Testis (tissue), 5 donors: ENCODE data around the gene ZNF823. TPM values are rescaled to one million over a fixed set of nuclear protein-coding genes. Genes with fewer than 3 reads are reported as not detected.

Experiments used
- DNase-seq: peaks from one replicate; pipeline ENCODE4 v3.0.0-alpha.2; 2019
- H3K27ac ChIP-seq, 2 donors: fragments of 200-600 bp; sonication (generic); one replicate each; pipeline ENCODE4 v1.5.1; 2019
- H3K27me3 ChIP-seq: fragments of 200-600 bp; sonication (generic); one replicate; pipeline ENCODE4 v1.5.1; 2019
- H3K36me3 ChIP-seq: fragments of 200-600 bp; sonication (generic); one replicate; pipeline ENCODE4 v1.5.1; 2017; ENCODE audit warnings: low read depth; ENCODE audit errors: missing control alignments
- H3K4me1 ChIP-seq: fragments of 200-600 bp; sonication (generic); one replicate; pipeline ENCODE4 v1.5.1; 2019
- H3K4me3 ChIP-seq, 2 donors: fragments of 200-600 bp; sonication (generic); one replicate each; pipeline ENCODE4 v1.5.1; 2017 to 2019
- H3K9me3 ChIP-seq: fragments of 200-600 bp; sonication (generic); one replicate; pipeline ENCODE4 v1.5.1; 2017
- POLR2A ChIP-seq: fragments of 450-650 bp; IDR thresholded peaks from one replicate; pipeline ENCODE4 v1.6.1; 2017; ENCODE audit warnings: antibody characterized with exemption, mild to moderate bottlenecking, moderate library complexity
- WGBS, 2 donors: methylation state at CpG; one replicate each; pipeline ENCODE4 v1.1.5; 2018; 5-methylcytosine and 5-hydroxymethylcytosine counted together
- intact Hi-C: fragments of 100-400 bp; cut with DNase I; formaldehyde crosslinking; loops from one replicate; pipeline ENCODE4 v1.15.1; 2023; ENCODE audit warnings: low total_unique reads
- long read RNA-seq, 2 donors: transcript quantifications; one replicate each; lab custom pipeline, GENCODE V29; 2026
- polyA plus RNA-seq: library from polyadenylated mRNA; stranded (reverse); fragments of 350-450 nt; fragmentation: Illumina TruSeq; extraction: RNeasy Lipid Tissue Mini Kit (QIAGEN cat#74804); gene quantifications from one replicate; pipeline ENCODE4 v1.2.3, GENCODE V29; 2014; ENCODE audit warnings: low read depth, low replicate concordance; ENCODE audit not compliant: insufficient read depth
- total RNA-seq, 2 donors: library from RNA; depleted of rRNA; stranded (reverse); fragments of >200 nt; gene quantifications; one replicate each; pipeline ENCODE4 v1.2.3, GENCODE V29; 2016
- TF ChIP-seq, protein P1 (sequence below), 3 experiments: fragments of 450-650 bp in 2 of 3; fragments of 200-600 bp in 1 of 3; sonication (generic) in 1 of 3; IDR thresholded peaks; one replicate each; pipeline ENCODE4 v1.5.1; 2016 to 2019; ENCODE audit warnings: antibody characterized with exemption in 3 of 3, mild to moderate bottlenecking in 2 of 3, moderate library complexity in 1 of 3

ZNF823 gene
- 1 to 10 TPM; 2.1 to 5.2 TPM for total RNA-seq
- polyA plus RNA-seq: 1.6 TPM
- long read RNA-seq, donor 1, partial matches to known transcripts: 11 of 13 reads
- long read RNA-seq, donor 1, other reads (novel, unspliced or antisense): 0 of 13 reads
- long read RNA-seq, donor 2, partial matches to known transcripts: 0 of 4 reads
- long read RNA-seq, donor 2, other reads (novel, unspliced or antisense): 0 of 4 reads

DNA sequence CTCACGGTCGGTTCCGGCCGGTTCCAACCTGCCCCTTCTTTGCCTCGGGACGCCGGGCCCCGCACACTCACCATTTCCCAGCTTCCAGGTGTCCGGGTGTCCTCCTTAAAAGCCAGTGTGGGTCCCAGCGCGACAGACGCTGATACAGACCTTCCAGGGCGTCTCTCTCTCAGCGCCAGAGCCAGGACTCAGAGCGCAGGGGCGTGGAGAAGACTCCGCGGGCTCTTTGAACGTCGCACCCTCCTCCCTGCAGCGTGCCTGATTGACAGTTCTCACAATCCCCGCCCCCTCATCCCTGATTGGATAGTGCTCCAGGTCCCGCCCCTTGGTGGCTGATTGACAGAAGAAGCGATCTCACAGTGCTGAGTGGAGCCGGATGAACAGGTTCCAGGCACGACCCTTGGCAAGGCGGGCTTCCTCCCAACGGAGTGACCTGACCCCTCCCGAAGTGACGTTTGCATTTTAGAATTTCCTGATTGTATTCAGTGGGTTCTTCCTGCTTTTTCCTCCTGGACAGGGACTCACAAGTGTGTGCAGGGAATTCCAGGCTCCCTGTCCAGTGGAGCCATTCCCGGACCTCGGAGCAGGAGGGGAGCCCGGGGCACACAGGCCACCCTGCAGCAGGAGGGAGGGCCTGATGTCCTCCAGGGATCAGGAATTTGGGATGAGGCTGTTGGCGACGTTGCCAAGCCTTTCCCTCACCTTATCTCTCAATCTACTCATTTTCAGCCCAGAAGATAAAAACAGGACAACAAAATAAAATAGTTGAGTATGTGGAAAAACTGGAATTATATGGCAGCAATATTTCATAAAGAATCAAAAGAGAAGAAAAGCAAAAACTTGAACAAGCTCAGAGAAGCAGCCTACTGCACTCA lies at the start of gene ZNF823:
TSS of gene ZNF823 (minus strand) at position 201 of the 875 bp plus-strand sequence. CDS start at position 74, 127 bp downstream.
- H3K27ac ChIP-seq: peak within 1 kb of the TSS; percentile 43 to 83

DNA sequence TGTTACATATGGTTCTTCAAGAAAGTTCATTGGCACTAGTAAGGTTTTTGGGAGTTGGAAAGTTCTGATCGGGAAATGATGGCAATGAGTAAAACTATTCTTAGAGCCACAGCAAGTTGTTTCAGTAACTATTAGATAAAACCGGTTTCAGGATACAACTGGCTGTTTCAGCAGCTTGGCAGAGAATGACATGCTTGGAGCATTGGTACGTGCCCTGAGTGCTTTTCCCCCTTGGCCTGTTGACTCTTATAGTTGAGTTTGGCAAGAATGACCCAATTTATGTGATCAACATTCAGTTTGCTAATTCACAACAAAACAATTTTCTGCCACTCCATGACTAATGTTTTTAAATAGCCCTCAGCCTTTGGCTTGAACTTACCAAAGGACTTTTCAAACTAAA lies 48.8 kb upstream of the ZNF823 start:
- Histone ChIP-seq H3K36me3 (no peaks in the 10 kb centered on the region), H3K4me1 (no peaks in the 10 kb centered on the region), H3K9me3 (no peaks in the 10 kb centered on the region), H3K4me3 (no peak overlapping the region), H3K27ac (no peak overlapping the region), H3K27me3 (no peaks in the 10 kb centered on the region)
- WGBS, 2 donors: 80 to 84% methylated on average over 3 of the region's 3 CpGs
- intact Hi-C loops: no loop called here
- TF ChIP-seq, protein P1, sequence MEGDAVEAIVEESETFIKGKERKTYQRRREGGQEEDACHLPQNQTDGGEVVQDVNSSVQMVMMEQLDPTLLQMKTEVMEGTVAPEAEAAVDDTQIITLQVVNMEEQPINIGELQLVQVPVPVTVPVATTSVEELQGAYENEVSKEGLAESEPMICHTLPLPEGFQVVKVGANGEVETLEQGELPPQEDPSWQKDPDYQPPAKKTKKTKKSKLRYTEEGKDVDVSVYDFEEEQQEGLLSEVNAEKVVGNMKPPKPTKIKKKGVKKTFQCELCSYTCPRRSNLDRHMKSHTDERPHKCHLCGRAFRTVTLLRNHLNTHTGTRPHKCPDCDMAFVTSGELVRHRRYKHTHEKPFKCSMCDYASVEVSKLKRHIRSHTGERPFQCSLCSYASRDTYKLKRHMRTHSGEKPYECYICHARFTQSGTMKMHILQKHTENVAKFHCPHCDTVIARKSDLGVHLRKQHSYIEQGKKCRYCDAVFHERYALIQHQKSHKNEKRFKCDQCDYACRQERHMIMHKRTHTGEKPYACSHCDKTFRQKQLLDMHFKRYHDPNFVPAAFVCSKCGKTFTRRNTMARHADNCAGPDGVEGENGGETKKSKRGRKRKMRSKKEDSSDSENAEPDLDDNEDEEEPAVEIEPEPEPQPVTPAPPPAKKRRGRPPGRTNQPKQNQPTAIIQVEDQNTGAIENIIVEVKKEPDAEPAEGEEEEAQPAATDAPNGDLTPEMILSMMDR (IDR thresholded peaks at IDR 0.05): no peak
- no peak for TF ChIP-seq POLR2A
- no peak for DNase-seq

More for the DNA sequence above, at the start of gene ZNF823:
- no peaks in the 10 kb centered on the region for H3K36me3 ChIP-seq
- DNase-seq: peak; percentile 100
- intact Hi-C loops: no loop called here
- WGBS, 2 donors: 0 to 1% methylated on average over 12 to 34 of the region's 35 CpGs
- TF ChIP-seq, protein P1 (IDR thresholded peaks at IDR 0.05): no peak
- peak; percentile 54 for TF ChIP-seq POLR2A
- H3K27me3 ChIP-seq: no peaks in the 10 kb centered on the region
- peak within 1 kb of the TSS; percentile 84 to 96 for H3K4me3 ChIP-seq
- H3K9me3 ChIP-seq: no peaks in the 10 kb centered on the region
- peaks cover 10% of the 10 kb centered on the region for H3K4me1 ChIP-seq

DNA sequence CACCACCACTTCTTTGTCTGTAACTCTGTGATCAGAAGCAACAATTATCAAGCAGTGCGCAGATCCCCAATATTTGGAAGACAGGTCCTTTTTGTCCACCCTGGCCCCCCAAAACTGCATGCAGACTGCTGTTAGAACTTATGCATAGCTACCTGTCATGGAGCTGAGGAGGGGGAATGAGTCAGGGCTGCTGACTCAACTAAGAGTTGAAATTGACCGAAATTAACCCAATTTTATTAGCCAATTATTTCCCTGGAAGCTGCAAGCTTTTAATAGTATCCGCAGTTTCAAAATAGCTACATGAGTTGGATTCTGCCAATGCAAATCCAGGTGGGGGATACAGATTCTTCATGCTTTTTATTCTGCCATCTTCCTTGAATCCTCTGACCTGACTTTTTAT lies 45.6 kb upstream of the ZNF823 start:
- no peak for TF ChIP-seq POLR2A
- TF ChIP-seq, protein P1 (IDR thresholded peaks at IDR 0.05): no peak
- DNase-seq: no peak
- Histone ChIP-seq H3K27ac (no peak overlapping the region), H3K36me3 (no peaks in the 10 kb centered on the region), H3K9me3 (no peaks in the 10 kb centered on the region), H3K4me3 (no peak overlapping the region), H3K27me3 (no peaks in the 10 kb centered on the region), H3K4me1 (no peaks in the 10 kb centered on the region)
- intact Hi-C loops: no loop called here
- WGBS, 2 donors: 90 to 99% methylated on average over 3 of the region's 3 CpGs

DNA sequence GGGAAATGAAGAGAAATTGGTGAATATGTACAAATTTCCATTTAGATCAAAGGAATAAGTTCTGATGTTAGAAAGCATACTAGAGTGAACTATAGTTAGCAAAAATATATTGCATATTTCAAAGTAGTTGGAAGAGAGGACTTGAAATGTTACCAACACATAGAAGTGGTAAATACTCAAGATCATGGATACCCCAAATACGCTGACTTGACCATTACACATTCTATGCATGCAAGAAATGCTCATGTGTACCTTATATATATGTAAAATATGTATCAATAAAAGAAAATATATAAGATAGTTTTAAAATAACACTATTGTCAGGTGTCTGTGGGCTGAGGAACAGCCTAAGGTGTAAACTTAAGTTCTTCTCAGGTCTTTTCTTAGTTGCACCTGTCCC lies 45.0 kb upstream of the ZNF823 start:
- no peaks in the 10 kb centered on the region for H3K27me3 ChIP-seq
- 94 to 100% methylated on average over 1 of the region's 1 CpG for WGBS, 2 donors
- DNase-seq: no peak
- H3K9me3 ChIP-seq: no peaks in the 10 kb centered on the region
- no peak overlapping the region for H3K27ac ChIP-seq
- H3K36me3 ChIP-seq: no peaks in the 10 kb centered on the region
- intact Hi-C loops: no loop called here
- TF ChIP-seq, protein P1 (IDR thresholded peaks at IDR 0.05): no peak
- TF ChIP-seq POLR2A: no peak
- no peaks in the 10 kb centered on the region for H3K4me1 ChIP-seq
- H3K4me3 ChIP-seq: no peak overlapping the region
